KG1 (cell line): ENCODE measurements around the gene CDSN.
"Not testable (repeated sequence)": the region's sequence is repeated elsewhere in the genome, so short reads cannot be mapped to it uniquely, and the experiment has no call there.

Experiments
- DNase-seq: peaks from one replicate; lab custom pipeline; 2025; lab: John Stamatoyannopoulos, UW

CDSN gene

DNA sequence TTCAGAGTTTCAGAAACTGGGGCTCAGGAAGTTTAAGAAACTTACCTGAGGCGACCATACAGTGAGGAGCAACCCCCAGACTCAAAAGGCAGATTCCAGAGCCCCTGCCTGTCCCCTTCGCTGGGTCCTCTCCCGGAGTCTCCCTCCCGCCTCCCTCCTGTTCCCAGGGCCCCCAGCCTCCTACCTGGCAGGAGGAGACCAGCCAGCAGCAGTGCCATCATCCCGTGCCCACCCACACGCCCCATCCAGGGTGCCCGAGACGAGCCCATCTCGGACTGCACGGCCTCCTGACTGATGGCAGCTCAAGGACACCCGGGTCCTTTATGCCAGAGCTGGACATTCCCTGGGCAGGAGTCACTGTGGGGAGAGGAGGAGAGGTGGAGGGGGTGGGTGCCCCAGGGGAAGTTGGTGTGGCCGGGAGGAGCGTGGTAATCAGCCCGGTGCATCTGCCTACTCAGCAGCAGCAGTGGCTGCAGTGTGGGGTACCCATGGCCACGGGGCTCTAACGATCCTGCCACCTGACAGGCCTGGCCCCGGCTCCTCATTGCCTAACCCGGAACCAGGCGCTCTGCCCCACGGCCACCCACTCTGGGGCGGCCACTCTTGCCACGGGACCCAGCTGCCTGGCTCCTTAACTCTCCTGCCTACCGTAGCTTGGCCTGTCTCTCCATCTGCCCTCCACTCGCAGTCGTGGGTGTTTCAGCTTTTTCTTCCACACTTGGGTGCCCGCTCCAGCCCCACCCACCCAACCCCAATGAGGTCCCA is at the start of gene CDSN:
Gene CDSN (minus strand): TSS at position 296 of the 765 bp plus-strand sequence. CDS start 27 bp downstream, at position 269.
- DNase-seq: no peak

DNA sequence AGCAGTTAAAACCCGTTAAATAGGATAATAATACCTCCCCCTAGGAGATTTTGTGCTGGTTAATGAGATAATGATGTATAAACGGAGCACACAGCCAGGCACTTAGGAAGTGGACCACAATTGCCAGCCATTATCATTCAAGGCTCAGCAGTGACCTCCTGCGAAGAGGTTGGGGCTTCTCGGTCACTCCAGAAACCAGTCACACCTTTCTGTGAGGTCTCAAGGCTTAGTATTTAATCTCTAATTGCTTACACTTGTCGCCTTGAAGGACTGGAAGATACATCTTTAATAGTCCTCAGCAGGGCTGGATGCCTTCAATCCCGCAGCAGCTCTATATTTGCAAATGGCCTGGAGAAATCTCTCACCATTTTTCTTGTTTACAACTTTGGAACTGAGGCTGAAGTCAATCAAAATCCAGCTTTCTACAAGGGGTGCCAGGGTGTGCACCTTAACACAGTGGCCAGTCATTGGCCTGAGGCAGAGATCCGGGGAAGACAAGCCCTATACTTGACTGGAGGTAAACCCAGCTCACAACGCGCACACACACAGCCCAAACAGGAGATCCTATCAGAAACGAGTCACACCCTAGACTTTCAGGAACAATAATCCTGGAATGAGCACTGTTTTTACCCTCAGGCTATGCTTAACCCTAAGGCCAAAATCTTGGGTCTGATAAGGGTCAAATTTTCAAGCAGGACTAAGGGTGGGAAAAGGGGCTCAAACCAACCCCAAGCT is 49.0 kb upstream of the CDSN start:
- DNase-seq: no peak

DNA sequence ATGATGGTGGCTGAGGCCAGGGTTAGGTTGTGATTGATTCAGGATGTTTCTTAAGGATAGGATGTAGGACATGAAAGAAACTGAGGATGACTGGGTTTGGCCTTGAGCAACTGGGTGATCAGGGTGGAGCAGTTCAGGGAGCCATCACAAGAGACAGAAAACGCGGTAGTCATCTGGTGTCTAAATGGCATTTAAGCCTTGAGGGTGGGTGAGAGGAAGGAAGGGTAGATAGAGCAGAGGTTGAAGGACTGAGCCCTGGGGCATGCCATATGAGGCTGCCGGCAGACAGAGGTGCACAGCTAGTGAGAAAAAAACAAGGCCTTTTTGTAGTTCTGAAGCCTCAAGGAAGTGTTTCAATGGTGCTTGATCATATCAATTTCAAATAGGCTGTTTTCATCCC is 48.4 kb upstream of the CDSN start:
- DNase-seq: no peak

DNA sequence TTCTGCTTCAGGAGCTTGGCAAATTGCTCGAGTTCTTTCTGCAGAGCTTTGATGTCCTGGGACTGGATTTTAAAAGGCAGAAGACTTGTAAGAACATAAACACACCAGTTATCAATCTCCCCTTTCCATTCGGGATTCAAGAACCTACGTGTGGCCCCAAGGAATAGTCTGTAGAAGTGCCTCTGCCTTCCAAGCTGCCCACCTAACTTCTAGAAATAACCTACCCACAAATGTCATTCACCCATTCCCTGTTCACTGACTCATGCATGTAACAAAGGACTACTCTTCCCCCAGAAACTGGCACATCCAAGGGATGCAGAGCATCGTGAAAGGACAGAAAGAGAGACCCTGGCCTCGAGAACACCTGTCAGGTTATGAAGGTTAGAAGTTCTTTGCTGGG is 45.7 kb upstream of the CDSN start:
- DNase-seq: no peak

GRCh38 chr6:31165064-31165832 is 45.0 kb upstream of the CDSN start:
- not testable (repeated sequence) for DNase-seq

GRCh38 chr6:31164475-31165063 is 44.3 kb upstream of the CDSN start:
- not testable (repeated sequence) for DNase-seq

DNA sequence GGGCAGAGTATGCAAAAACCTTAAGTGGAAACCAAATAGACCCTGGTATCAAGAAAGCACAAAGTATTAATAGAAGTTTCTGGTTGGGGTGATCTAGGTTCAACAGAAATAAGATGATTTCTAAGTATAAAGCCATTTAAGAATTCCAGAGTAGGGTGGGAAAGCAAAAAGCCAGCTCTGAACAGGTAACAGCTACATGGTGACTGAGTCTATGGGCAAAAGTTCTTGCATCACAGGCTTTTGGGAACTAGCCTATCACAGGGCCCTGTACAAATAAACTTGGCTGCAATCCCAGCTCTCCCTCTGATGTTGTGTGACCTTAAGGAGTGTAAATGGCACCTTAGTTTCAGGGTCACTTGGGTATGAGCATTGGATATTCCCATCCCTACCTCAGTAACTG is 43.7 kb upstream of the CDSN start:
- no peak for DNase-seq

- DNase-seq: no peak
Measured at GRCh38 chr6:31162463-31163165, 42.4 kb upstream of the CDSN start.

DNA sequence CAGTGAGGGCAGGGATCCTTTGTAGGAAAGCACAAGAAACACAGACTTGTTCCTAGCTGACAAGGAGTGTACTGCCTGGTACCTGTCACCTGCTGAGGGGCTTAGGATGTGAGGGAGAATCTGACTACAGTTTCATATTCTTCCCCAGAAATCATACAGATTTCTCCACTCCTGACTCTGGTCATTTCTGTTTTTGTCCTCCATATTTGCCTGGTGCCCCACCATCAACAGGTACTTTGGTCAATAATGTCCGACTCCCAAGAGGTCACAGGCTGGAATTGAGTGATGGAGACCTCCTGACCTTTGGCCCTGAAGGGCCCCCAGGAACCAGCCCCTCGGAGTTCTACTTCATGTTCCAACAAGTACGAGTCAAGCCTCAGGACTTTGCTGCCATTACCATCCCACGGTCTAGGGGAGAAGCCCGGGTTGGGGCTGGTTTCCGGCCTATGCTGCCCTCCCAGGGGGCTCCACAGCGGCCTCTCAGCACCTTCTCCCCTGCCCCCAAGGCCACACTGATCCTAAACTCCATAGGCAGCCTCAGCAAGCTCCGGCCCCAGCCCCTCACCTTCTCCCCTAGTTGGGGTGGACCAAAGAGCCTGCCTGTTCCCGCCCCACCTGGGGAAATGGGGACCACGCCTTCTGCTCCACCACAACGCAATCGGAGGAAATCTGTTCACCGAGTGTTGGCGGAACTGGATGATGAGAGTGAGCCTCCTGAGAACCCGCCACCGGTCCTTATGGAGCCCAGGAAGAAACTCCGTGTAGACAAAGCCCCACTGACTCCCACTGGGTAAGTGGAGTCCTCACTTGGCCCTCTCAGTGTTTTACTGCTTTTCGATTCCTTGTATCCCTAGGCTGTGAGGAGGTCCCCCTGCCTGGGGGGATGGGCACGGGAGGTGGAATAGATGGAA is 41.2 kb upstream of the CDSN start:
- DNase-seq: no peak

DNA sequence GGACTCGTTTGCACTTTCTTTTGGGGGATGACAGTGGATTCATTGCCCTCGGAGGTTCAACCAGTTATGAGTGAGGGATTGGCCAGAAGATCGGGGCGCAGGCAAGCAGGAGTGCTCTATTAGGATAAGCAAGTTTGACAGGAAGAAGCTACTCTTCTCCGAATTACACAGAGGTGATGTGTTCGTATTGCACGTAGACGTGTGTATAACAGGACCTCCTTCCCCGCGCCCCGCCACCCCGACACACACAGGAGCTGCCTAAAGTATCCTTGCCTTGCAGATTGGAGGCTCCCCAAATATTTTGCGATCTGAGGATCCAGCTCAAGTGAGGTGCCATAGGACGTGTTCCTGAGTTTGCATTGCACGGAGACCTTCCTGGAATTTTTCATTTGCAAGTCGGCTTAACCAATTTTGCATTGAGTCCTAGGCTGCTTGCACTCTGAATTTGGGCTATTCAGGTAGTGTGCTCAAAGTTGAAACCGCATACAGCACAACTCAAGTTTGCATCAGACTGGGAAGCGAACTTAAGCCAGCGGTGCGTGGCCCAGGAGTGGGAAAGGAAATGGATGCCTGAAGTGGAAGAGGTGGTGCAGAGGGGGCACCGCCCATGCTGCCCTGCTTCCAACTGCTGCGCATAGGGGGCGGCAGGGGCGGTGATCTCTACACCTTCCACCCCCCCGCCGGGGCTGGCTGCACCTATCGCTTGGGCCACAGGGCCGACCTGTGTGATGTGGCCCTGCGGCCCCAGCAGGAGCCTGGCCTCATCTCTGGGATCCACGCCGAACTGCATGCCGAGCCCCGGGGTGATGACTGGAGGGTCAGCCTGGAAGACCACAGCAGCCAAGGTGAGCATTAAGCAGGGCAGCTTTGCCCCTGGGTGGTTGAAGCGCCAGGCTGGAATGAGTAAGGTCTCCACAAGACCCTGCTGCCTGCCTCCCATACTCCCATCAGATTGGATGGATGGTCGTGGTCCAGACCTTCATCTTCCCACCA is 38.9 kb upstream of the CDSN start:
- no peak for DNase-seq

DNA sequence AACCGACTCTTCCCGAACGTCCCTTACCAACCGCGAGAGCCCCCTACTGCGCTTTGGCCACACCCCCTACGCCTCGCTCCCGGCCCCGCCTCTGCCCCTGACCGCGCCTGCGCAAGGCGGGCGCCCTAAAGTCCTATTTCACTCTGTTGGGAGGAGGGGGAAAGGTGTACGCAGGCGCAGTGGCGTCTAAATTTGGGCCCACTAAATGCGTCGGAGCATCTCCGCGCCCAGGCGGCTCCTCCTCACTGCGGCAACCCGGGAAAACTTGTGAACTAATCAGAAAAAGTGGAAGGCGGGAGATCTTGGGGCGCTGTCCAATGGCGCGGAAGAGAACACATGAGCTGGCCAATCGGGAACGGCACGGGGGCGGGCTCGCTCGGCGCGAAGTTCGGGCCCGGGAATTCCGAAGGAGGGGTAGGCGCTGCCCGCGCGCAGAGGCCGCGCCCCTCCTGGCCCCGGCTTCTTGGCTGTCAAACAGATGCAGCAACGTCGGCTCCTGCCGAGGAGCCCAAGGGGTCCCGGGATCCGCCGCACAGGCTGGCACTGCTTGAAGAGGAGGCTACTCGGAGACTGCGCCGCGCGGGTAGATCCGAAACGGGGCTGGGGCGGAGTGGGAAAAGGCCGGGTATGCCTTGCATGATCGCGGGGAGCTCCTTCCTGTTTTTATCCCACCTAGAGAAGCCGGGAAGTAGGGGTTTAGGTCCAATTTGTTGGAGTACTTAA is 38.1 kb upstream of the CDSN start, which contains the start of gene TCF19:
Gene TCF19 (plus strand): TSS at position 450 of the 723 bp plus-strand sequence. CDS start 881 bp downstream, outside the sequence.
- peak; percentile 97 for DNase-seq

- no peak for DNase-seq
Measured at GRCh38 chr6:31157513-31158139, 37.4 kb upstream of the CDSN start, which contains the start of gene CCHCR1. TSS of gene CCHCR1 (minus strand) at chr6:31157802. CDS start at chr6:31157600, 202 bp downstream.

GRCh38 chr6:31156641-31157040 is 36.4 kb upstream of the CDSN start:
- no peak for DNase-seq

GRCh38 chr6:31154436-31154835 is 34.2 kb upstream of the CDSN start:
- no peak for DNase-seq

- DNase-seq: no peak
Measured at GRCh38 chr6:31152781-31153180, 32.5 kb upstream of the CDSN start.

DNA sequence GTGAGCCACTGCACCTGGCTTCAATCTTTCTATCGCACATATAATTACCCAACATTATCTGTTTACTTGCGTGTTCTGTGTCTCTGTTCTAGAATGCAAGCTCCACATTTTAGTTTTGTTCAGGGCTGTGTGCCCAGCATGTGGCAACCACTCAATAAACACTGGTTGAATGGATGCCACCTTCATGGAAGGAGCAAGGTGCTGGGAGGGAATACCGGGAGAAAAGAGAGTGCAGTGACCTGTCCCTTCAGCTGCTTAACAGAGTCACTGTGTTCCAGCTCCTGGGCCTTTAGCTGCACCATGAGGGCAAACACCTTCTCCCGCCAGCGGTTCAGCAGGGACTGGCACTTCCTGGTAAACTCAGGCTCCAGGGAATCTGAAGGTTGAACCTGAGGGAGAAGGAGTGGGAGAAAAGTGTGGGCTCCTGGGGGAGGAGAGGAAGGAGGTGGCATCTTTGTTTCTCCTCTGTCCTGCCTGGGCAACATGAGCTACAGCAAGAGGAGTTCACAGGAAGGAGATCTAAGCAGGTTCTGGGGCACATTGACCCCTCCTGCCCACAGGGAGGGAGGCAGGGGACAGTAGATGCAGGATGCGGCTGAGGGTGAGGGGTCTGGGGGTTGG is 29.7 kb upstream of the CDSN start:
- no peak for DNase-seq

DNA sequence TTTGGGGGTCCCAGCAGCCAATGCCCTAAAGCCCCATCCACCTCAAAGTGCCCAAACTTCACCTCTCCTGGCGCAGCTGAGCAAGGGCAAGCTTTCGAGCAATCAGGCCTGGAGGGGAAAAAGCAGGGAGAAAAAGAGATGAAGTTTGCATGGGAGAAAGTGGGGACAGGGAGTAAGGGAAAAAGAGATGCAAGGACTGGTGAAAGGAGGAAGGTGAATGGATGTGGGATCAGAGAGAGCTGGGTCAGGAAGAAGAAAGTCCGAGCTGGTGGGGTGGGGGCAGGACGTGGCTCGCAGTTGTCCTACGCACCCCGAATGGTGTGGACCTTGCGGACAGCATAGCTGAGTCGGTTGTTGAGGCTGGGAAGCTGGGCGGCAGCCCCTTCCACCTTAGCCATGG is 25.1 kb upstream of the CDSN start:
- DNase-seq: no peak

- no peak for DNase-seq
Measured at GRCh38 chr6:31144970-31145340, 24.7 kb upstream of the CDSN start.
